GM12891 (cell line): ENCODE measurements around the gene TMPRSS5.

Experiments
- POLR2A ChIP-seq: IDR thresholded peaks from 2 replicates; pipeline ENCODE4 v1.6.1; 2011; ENCODE audit warnings: low read depth, low read length, control low read depth
- POLR2AphosphoS5 ChIP-seq: IDR thresholded peaks from 2 replicates; pipeline ENCODE4 v1.6.1; 2011; ENCODE audit warnings: low read depth, low read length, control low read depth
- TAF1 ChIP-seq: IDR thresholded peaks from 2 replicates; pipeline ENCODE4 v1.6.1; 2011; ENCODE audit warnings: low read depth, low read length, control low read depth

GRCh38 chr11:113721462-113722066 is 15.5 kb upstream of the TMPRSS5 start:
- no peak for TF ChIP-seq TAF1
- TF ChIP-seq POLR2A: no peak
- TF ChIP-seq POLR2AphosphoS5: no peak
